ENCODE results near the gene PPP3CA.

PPP3CA gene

DNA sequence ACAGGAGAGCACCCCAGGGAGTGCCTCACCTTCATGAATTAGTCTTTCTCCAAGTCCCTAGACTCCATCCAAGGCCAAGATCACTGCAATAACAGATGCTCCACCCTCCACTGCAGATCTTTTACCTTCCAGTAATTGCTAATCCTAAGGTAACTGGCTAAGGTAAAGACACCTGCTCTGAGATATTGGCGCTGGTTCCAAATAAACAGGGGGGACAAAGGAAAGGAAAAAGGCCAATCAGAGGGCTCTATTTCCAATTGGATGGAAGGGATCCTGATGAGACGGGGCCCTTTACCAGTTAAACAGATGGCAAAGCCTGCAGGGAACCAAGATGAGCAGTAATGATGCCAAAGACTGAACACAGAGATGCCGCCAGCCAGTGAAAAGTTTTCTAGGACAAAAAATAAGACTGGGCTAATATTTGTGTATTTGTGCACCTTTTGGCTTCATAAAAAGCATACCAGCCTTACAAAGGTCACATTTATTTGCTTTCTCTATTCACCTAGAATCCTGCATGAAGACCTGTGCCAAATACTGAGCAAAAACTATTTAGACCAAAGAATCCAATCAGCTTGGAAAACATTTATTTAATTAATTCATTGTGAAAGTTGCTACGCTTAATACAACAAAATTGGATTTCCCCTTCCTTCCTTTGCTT lies 148.5 kb downstream of the PPP3CA start:
- H3K27me3 Mint-ChIP-seq (ENCODE audit: low read depth, poor library complexity): no peaks in the 10 kb centered on the region
- H3K4me1 Mint-ChIP-seq: no peaks in the 10 kb centered on the region
- TF ChIP-seq, protein P1, sequence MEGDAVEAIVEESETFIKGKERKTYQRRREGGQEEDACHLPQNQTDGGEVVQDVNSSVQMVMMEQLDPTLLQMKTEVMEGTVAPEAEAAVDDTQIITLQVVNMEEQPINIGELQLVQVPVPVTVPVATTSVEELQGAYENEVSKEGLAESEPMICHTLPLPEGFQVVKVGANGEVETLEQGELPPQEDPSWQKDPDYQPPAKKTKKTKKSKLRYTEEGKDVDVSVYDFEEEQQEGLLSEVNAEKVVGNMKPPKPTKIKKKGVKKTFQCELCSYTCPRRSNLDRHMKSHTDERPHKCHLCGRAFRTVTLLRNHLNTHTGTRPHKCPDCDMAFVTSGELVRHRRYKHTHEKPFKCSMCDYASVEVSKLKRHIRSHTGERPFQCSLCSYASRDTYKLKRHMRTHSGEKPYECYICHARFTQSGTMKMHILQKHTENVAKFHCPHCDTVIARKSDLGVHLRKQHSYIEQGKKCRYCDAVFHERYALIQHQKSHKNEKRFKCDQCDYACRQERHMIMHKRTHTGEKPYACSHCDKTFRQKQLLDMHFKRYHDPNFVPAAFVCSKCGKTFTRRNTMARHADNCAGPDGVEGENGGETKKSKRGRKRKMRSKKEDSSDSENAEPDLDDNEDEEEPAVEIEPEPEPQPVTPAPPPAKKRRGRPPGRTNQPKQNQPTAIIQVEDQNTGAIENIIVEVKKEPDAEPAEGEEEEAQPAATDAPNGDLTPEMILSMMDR (IDR thresholded peaks at IDR 0.05): no peak
- H3K4me3 Mint-ChIP-seq: no peak overlapping the region
- no peak for DNase-seq
- H3K9me3 Mint-ChIP-seq: no peaks in the 10 kb centered on the region
- no peaks in the 10 kb centered on the region for H3K36me3 Mint-ChIP-seq (ENCODE audit: low read depth)
- no peak overlapping the region for H3K27ac Mint-ChIP-seq

GRCh38 chr4:101197350-101197749 lies 150.0 kb downstream of the PPP3CA start:
- H3K4me1 Mint-ChIP-seq: no peaks in the 10 kb centered on the region

GRCh38 chr4:101192244-101192643 lies 155.1 kb downstream of the PPP3CA start:
- Mint-ChIP-seq H3K27ac (peak overlapping the region; percentile 11), H3K4me3 (no peak overlapping the region), H3K27me3 (ENCODE audit: low read depth, poor library complexity) (no peaks in the 10 kb centered on the region), H3K9me3 (no peaks in the 10 kb centered on the region), H3K4me1 (no peaks in the 10 kb centered on the region), H3K36me3 (ENCODE audit: low read depth) (no peaks in the 10 kb centered on the region)
- TF ChIP-seq, protein P1 (IDR thresholded peaks at IDR 0.05): no peak
- DNase-seq: no peak

More at GRCh38 chr4:101197350-101197749, 150.0 kb downstream of the PPP3CA start:
- no peak overlapping the region for H3K4me3 Mint-ChIP-seq
- no peaks in the 10 kb centered on the region for H3K9me3 Mint-ChIP-seq
- no peaks in the 10 kb centered on the region for H3K36me3 Mint-ChIP-seq (ENCODE audit: low read depth)
- no peak for DNase-seq
- TF ChIP-seq, protein P1 (IDR thresholded peaks at IDR 0.05): no peak
- H3K27ac Mint-ChIP-seq: no peak overlapping the region
- no peaks in the 10 kb centered on the region for H3K27me3 Mint-ChIP-seq (ENCODE audit: low read depth, poor library complexity)

DNA sequence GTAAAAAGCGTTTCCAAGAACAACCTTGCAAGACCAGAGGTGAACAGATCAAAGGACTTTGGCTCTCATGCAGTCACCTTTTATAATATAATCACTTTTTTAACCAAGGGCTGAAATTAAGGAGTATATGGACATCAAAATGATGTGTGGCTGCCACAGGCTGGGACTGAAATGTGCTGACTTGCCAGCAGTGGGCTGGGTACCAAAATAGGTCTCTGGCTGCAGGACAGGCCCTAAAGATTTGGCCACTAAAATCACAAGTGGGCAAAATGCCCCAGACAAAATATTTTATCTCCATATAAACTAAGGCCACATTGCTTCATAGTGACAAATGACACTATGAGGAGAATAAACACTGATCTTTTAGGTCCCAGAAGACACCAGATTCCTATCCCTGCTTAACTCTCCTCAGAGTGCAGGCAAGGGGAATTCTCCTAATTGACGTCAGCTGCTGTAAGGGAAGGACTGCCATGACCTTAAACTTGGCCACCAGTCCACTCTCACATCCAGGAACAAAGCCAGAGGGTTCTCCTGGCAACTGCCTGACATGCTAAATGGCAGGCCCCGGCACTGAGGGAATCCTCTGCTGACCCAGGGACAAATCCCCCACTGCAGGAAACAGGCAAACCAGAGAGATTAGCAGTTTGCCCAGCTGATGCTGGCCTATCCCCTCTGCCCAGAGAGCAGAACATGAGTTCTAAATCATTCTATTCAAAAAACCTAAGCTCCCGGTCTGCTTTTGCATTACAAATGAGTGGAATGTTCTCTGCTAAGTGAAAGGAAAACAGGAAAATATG lies 155.8 kb downstream of the PPP3CA start:
- H3K36me3 Mint-ChIP-seq (ENCODE audit: low read depth): no peaks in the 10 kb centered on the region
- TF ChIP-seq, protein P1 (IDR thresholded peaks at IDR 0.05): no peak
- no peaks in the 10 kb centered on the region for H3K27me3 Mint-ChIP-seq (ENCODE audit: low read depth, poor library complexity)
- no peaks in the 10 kb centered on the region for H3K9me3 Mint-ChIP-seq
- H3K27ac Mint-ChIP-seq: no peak overlapping the region
- H3K4me3 Mint-ChIP-seq: no peak overlapping the region
- H3K4me1 Mint-ChIP-seq: no peaks in the 10 kb centered on the region
- DNase-seq: no peak

GRCh38 chr4:101190751-101191150 lies 156.6 kb downstream of the PPP3CA start:
- no peak overlapping the region for H3K27ac Mint-ChIP-seq
- H3K27me3 Mint-ChIP-seq (ENCODE audit: low read depth, poor library complexity): no peaks in the 10 kb centered on the region
- no peaks in the 10 kb centered on the region for H3K4me1 Mint-ChIP-seq
- H3K9me3 Mint-ChIP-seq: no peaks in the 10 kb centered on the region
- TF ChIP-seq, protein P1 (IDR thresholded peaks at IDR 0.05): no peak
- H3K4me3 Mint-ChIP-seq: no peak overlapping the region
- no peaks in the 10 kb centered on the region for H3K36me3 Mint-ChIP-seq (ENCODE audit: low read depth)
- no peak for DNase-seq
